Activated CD4-positive, alpha-beta T cell treated with anti-CD3 and anti-CD28 coated beads for 36 hours (primary cell): ENCODE measurements around the gene TRAK1. TPM values are rescaled to one million over a fixed set of nuclear protein-coding genes. Genes with fewer than 3 reads are reported as not detected.

ENCODE experiments used
- ATAC-seq: fragments of 200-7000 bp; cut with Tn5 transposase; one replicate; pipeline ENCODE4 v1.10.0; 2021; ENCODE audit warnings: mild to moderate bottlenecking, moderate library complexity
- CTCF ChIA-PET: fragments of 350-600 bp; sonication (Branson Sonifier 250); formaldehyde crosslinking; loops from one replicate; lab custom pipeline; 2021; ENCODE audit warnings: antibody characterized with exemption; lab: Charles Lee
- POLR2A ChIA-PET: fragments of 350-600 bp; sonication (Branson Sonifier 250); formaldehyde crosslinking; loops from one replicate; lab custom pipeline; 2021; ENCODE audit warnings: antibody characterized with exemption, inconsistent platforms; lab: Charles Lee
- DNase-seq: peaks from one replicate; pipeline ENCODE4 v3.0.0-alpha.2; 2020
- H3K27ac Mint-ChIP-seq: one replicate; pipeline ENCODE4 v1.8.0; 2021; ENCODE audit warnings: mixed read lengths
- H3K27me3 Mint-ChIP-seq: one replicate; pipeline ENCODE4 v1.8.0; 2021; ENCODE audit warnings: mixed read lengths
- H3K36me3 Mint-ChIP-seq: one replicate; pipeline ENCODE4 v1.8.0; 2021; ENCODE audit warnings: low read depth, mixed read lengths
- H3K4me1 Mint-ChIP-seq: one replicate; pipeline ENCODE4 v1.8.0; 2021; ENCODE audit warnings: mixed read lengths
- H3K4me3 Mint-ChIP-seq: one replicate; pipeline ENCODE4 v1.8.0; 2021; ENCODE audit warnings: mild to moderate bottlenecking, moderate library complexity, mixed read lengths
- H3K9me3 Mint-ChIP-seq: one replicate; pipeline ENCODE4 v1.8.0; 2021; ENCODE audit warnings: low read depth, mixed read lengths
- intact Hi-C, 2 experiments: fragments of 100-400 bp; cut with DNase I in 1 of 2; cut with micrococcal nuclease in 1 of 2; formaldehyde crosslinking; loops; one replicate each; pipeline versions ENCODE4 v1.14.2 to v1.15.1; 2022 to 2024; cut with DNase I, micrococcal nuclease
- total RNA-seq, 2 experiments: library from RNA; stranded (reverse); gene quantifications; one replicate each; pipeline ENCODE4 v1.2.3, GENCODE V29; 2021

TRAK1 gene
- total RNA-seq, 2 experiments from 2014 or later = 22.4 to 23.6 TPM

- H3K4me1 Mint-ChIP-seq = no peaks in the 10 kb centered on the region
- ATAC-seq (no peak), DNase-seq (no peak)
- ChIA-PET POLR2A (no interaction called here), CTCF (interaction anchor here (0.6 to 1.7 kb wide), 5 partner anchors 11 to 768 kb away, joined by 3 to 4 read pairs (median 3); no protein-coding TSS in a partner anchor)
- intact Hi-C loops = no loop called here
- peak overlapping the region; percentile 30 for H3K27ac Mint-ChIP-seq
- no peaks in the 10 kb centered on the region for H3K27me3 Mint-ChIP-seq
- no peaks in the 10 kb centered on the region for H3K36me3 Mint-ChIP-seq
- no peaks in the 10 kb centered on the region for H3K9me3 Mint-ChIP-seq
- H3K4me3 Mint-ChIP-seq = no peak overlapping the region
Measured at GRCh38 chr3:42184651-42185443, 93.7 kb downstream of the TRAK1 start.

GRCh38 chr3:42187936-42188335 is 96.8 kb downstream of the TRAK1 start:
- intact Hi-C loops = no loop called here

GRCh38 chr3:42188376-42188775 is 97.2 kb downstream of the TRAK1 start:
- Mint-ChIP-seq H3K4me1 (peaks cover 9% of the 10 kb centered on the region), H3K36me3 (no peaks in the 10 kb centered on the region), H3K27me3 (no peaks in the 10 kb centered on the region), H3K9me3 (no peaks in the 10 kb centered on the region), H3K27ac (no peak overlapping the region), H3K4me3 (no peak overlapping the region)
- no peak for ATAC-seq
- POLR2A ChIA-PET = no interaction called here
- CTCF ChIA-PET = no interaction called here
- intact Hi-C loops = no loop called here
- DNase-seq = no peak

More at GRCh38 chr3:42187936-42188335, 96.8 kb downstream of the TRAK1 start:
- no peaks in the 10 kb centered on the region for H3K9me3 Mint-ChIP-seq
- no peaks in the 10 kb centered on the region for H3K27me3 Mint-ChIP-seq
- H3K4me1 Mint-ChIP-seq = peaks cover 8% of the 10 kb centered on the region
- CTCF ChIA-PET = interaction anchor here (0.7 kb wide), 1 partner anchor 11 kb away, joined by 3 read pairs; no protein-coding TSS in a partner anchor
- ATAC-seq = no peak
- H3K36me3 Mint-ChIP-seq = no peaks in the 10 kb centered on the region
- no peak overlapping the region for H3K4me3 Mint-ChIP-seq
- no peak for DNase-seq
- H3K27ac Mint-ChIP-seq = no peak overlapping the region
- POLR2A ChIA-PET = no interaction called here

GRCh38 chr3:42189001-42189460 is 97.9 kb downstream of the TRAK1 start:
- DNase-seq (no peak), ATAC-seq (no peak)
- Mint-ChIP-seq H3K9me3 (no peaks in the 10 kb centered on the region), H3K27ac (no peak overlapping the region), H3K4me1 (peaks cover 9% of the 10 kb centered on the region), H3K27me3 (no peaks in the 10 kb centered on the region), H3K36me3 (no peaks in the 10 kb centered on the region), H3K4me3 (no peak overlapping the region)
- intact Hi-C loops = no loop called here
- CTCF ChIA-PET = interaction anchor here (0.6 to 5.9 kb wide), 5 partner anchors 8 to 70 kb away, joined by 3 to 41 read pairs (median 4); no protein-coding TSS in a partner anchor
- POLR2A ChIA-PET = no interaction called here

GRCh38 chr3:42189736-42190135 is 98.6 kb downstream of the TRAK1 start:
- CTCF ChIA-PET = interaction anchor here (0.7 to 5.9 kb wide), 7 partner anchors 9 to 298 kb away, joined by 3 to 41 read pairs (median 5); no protein-coding TSS in a partner anchor

GRCh38 chr3:42190701-42191442 is 99.7 kb downstream of the TRAK1 start:
- POLR2A ChIA-PET = interaction anchor here (0.6 kb wide), 1 partner anchor 124 kb away, joined by 6 read pairs; no protein-coding TSS in a partner anchor
- DNase-seq (peak; percentile 80), ATAC-seq (peak; percentile 90)
- no peak overlapping the region for H3K27ac Mint-ChIP-seq
- no peak overlapping the region for H3K4me3 Mint-ChIP-seq
- no peaks in the 10 kb centered on the region for H3K27me3 Mint-ChIP-seq
- peaks cover 11% of the 10 kb centered on the region for H3K4me1 Mint-ChIP-seq
- intact Hi-C loops = loop anchor here (1.0 to 2.0 kb wide), 3 partner anchors 73 to 297 kb away; no protein-coding TSS in a partner anchor
- peaks cover 6% of the 10 kb centered on the region for H3K36me3 Mint-ChIP-seq
- H3K9me3 Mint-ChIP-seq = no peaks in the 10 kb centered on the region
- CTCF ChIA-PET = interaction anchor here (0.5 to 5.9 kb wide), 38 partner anchors 9 to 1348 kb away, joined by 3 to 41 read pairs (median 4); partner anchors contain the start of gene VIPR1

More at GRCh38 chr3:42189736-42190135, 98.6 kb downstream of the TRAK1 start:
- H3K27me3 Mint-ChIP-seq = no peaks in the 10 kb centered on the region
- no peak overlapping the region for H3K27ac Mint-ChIP-seq
- intact Hi-C loops = loop anchor here in 1 of 2 experiments (2.0 kb wide), 1 partner anchor 295 kb away; no protein-coding TSS in a partner anchor
- no peaks in the 10 kb centered on the region for H3K9me3 Mint-ChIP-seq
- no peak for DNase-seq
- ATAC-seq = no peak
- no peaks in the 10 kb centered on the region for H3K36me3 Mint-ChIP-seq
- peaks cover 9% of the 10 kb centered on the region for H3K4me1 Mint-ChIP-seq
- POLR2A ChIA-PET = no interaction called here
- H3K4me3 Mint-ChIP-seq = no peak overlapping the region

GRCh38 chr3:42191443-42191747 is 100.2 kb downstream of the TRAK1 start:
- ATAC-seq = peak; percentile 23
- CTCF ChIA-PET = interaction anchor here (0.5 to 5.9 kb wide), 37 partner anchors 9 to 1348 kb away, joined by 3 to 41 read pairs (median 4); partner anchors contain the start of gene VIPR1
- H3K27ac Mint-ChIP-seq = no peak overlapping the region
- no peaks in the 10 kb centered on the region for H3K27me3 Mint-ChIP-seq
- DNase-seq = no peak
- H3K9me3 Mint-ChIP-seq = no peaks in the 10 kb centered on the region
- intact Hi-C loops = loop anchor here (1.0 to 2.0 kb wide), 3 partner anchors 73 to 297 kb away; no protein-coding TSS in a partner anchor
- POLR2A ChIA-PET = interaction anchor here (0.6 kb wide), 1 partner anchor 125 kb away, joined by 6 read pairs; no protein-coding TSS in a partner anchor
- peaks cover 9% of the 10 kb centered on the region for H3K36me3 Mint-ChIP-seq
- H3K4me1 Mint-ChIP-seq = peaks cover 13% of the 10 kb centered on the region
- H3K4me3 Mint-ChIP-seq = no peak overlapping the region

GRCh38 chr3:42192334-42193200 is 101.4 kb downstream of the TRAK1 start:
- no peak for ATAC-seq
- peak overlapping the region; percentile 17 for H3K27ac Mint-ChIP-seq
- H3K36me3 Mint-ChIP-seq = peaks cover 9% of the 10 kb centered on the region

GRCh38 chr3:42194943-42195510 is 103.9 kb downstream of the TRAK1 start:
- Mint-ChIP-seq H3K27ac (no peak overlapping the region), H3K4me1 (peaks cover 13% of the 10 kb centered on the region), H3K36me3 (peaks cover 16% of the 10 kb centered on the region), H3K4me3 (no peak overlapping the region), H3K9me3 (no peaks in the 10 kb centered on the region), H3K27me3 (no peaks in the 10 kb centered on the region)
- intact Hi-C loops = no loop called here
- POLR2A ChIA-PET = no interaction called here
- DNase-seq (no peak), ATAC-seq (no peak)
- CTCF ChIA-PET = interaction anchor here (0.6 to 0.9 kb wide), 3 partner anchors 19 to 219 kb away, joined by 3 to 4 read pairs (median 4); no protein-coding TSS in a partner anchor

More at GRCh38 chr3:42192334-42193200, 101.4 kb downstream of the TRAK1 start:
- DNase-seq = no peak
- intact Hi-C loops = no loop called here
- no peaks in the 10 kb centered on the region for H3K27me3 Mint-ChIP-seq
- ChIA-PET CTCF (interaction anchor here (0.8 to 5.9 kb wide), 11 partner anchors 10 to 131 kb away, joined by 3 to 41 read pairs (median 8); no protein-coding TSS in a partner anchor), POLR2A (no interaction called here)
- H3K4me1 Mint-ChIP-seq = peaks cover 13% of the 10 kb centered on the region
- H3K9me3 Mint-ChIP-seq = no peaks in the 10 kb centered on the region
- H3K4me3 Mint-ChIP-seq = no peak overlapping the region

GRCh38 chr3:42195879-42196330 is 104.7 kb downstream of the TRAK1 start:
- DNase-seq = no peak
- H3K27ac Mint-ChIP-seq = no peak overlapping the region
- H3K4me1 Mint-ChIP-seq = peaks cover 13% of the 10 kb centered on the region
- no peak overlapping the region for H3K4me3 Mint-ChIP-seq
- H3K9me3 Mint-ChIP-seq = no peaks in the 10 kb centered on the region
- no peak for ATAC-seq
- intact Hi-C loops = no loop called here
- H3K27me3 Mint-ChIP-seq = no peaks in the 10 kb centered on the region
- ChIA-PET CTCF (interaction anchor here (0.6 to 1.0 kb wide), 2 partner anchors 11 to 218 kb away, joined by 3 read pairs; no protein-coding TSS in a partner anchor), POLR2A (no interaction called here)
- peaks cover 22% of the 10 kb centered on the region for H3K36me3 Mint-ChIP-seq
